Sigmoid colon (tissue), 7 donors: Measurements from ENCODE around the gene NBAS. TPM values are rescaled to one million over a fixed set of nuclear protein-coding genes. Genes with fewer than 3 reads are reported as not detected.

ENCODE experiments used
- DNase-seq: peaks from one replicate; pipeline ENCODE4 v3.0.0-alpha.2; 2019
- H3K27ac ChIP-seq, 4 donors: fragments of 200-600 bp; sonication (generic); one replicate each; pipeline ENCODE4 v1.5.1; 2016 to 2019; ENCODE audit warnings: mild to moderate bottlenecking in 1 of 4
- H3K27me3 ChIP-seq, 3 donors: fragments of 200-600 bp; sonication (generic); one replicate each; pipeline ENCODE4 v1.5.1; 2019; ENCODE audit warnings: mild to moderate bottlenecking in 1 of 3
- H3K36me3 ChIP-seq, 4 donors: fragments of 200-600 bp; sonication (generic); one replicate each; pipeline ENCODE4 v1.5.1; 2016 to 2019
- H3K4me1 ChIP-seq, 4 donors: fragments of 200-600 bp; sonication (generic); one replicate each; pipeline ENCODE4 v1.5.1; 2017 to 2019
- H3K4me3 ChIP-seq, 4 donors: fragments of 200-600 bp; sonication (generic); one replicate each; pipeline ENCODE4 v1.5.1; 2017 to 2019; ENCODE audit warnings: mild to moderate bottlenecking in 2 of 4, moderate library complexity in 1 of 4
- H3K9me3 ChIP-seq, 4 donors: fragments of 200-600 bp in 3 of 4; sonication (generic) in 3 of 4; one replicate each; pipeline versions ENCODE4 v1.5.1 to v1.6.1; 2013 to 2019
- EP300 ChIP-seq, 4 donors: sonication (generic); formaldehyde crosslinking; IDR thresholded peaks; one replicate each; pipeline ENCODE4 v1.6.1; 2017; ENCODE audit warnings: antibody characterized with exemption in 4 of 4
- POLR2A ChIP-seq, 2 donors: fragments of 450-650 bp; IDR thresholded peaks; one replicate each; pipeline ENCODE4 v1.6.1; 2016; ENCODE audit warnings: antibody characterized with exemption in 2 of 2, mild to moderate bottlenecking in 2 of 2, moderate library complexity in 2 of 2
- POLR2AphosphoS5 ChIP-seq, 4 donors: sonication (generic); formaldehyde crosslinking; IDR thresholded peaks; one replicate each; pipeline ENCODE4 v1.6.1; 2017; ENCODE audit warnings: antibody characterized with exemption in 4 of 4
- WGBS, 2 donors: extraction: QIAGEN DNeasy Blood & Tissue Kit; methylation state at CpG; one replicate each; pipeline ENCODE4 v1.1.7; 2013; 5-methylcytosine and 5-hydroxymethylcytosine counted together
- intact Hi-C: fragments of 100-400 bp; cut with DNase I; formaldehyde crosslinking; loops from one replicate; pipeline ENCODE4 v1.15.1; 2023
- polyA plus RNA-seq, 3 donors: library from polyadenylated mRNA; stranded (reverse); fragments of 200-250 nt; gene quantifications; one replicate each; pipeline ENCODE4 v1.2.3, GENCODE V29; 2013
- total RNA-seq, 4 donors: library from RNA; depleted of rRNA; stranded (reverse); fragments of >200 nt; gene quantifications; one replicate each; pipeline ENCODE4 v1.1.0, GENCODE V29; 2016
- TF ChIP-seq, protein P1 (sequence below), 4 experiments: fragments of 450-650 bp in 3 of 4; fragments of 200-600 bp in 1 of 4; IDR thresholded peaks; one replicate each; pipeline ENCODE4 v1.5.1; 2016 to 2019; ENCODE audit warnings: antibody characterized with exemption in 4 of 4, mild to moderate bottlenecking in 3 of 4, moderate library complexity in 2 of 4
- donor health status: healthy with polysubstance abuse.
- donor health status: Bipolar disorder and iron deficiency.
- donor health status: healthy.

NBAS gene
- total and polyA plus RNA-seq, 7 donors, result 3.9 to 53.2 (median 41.9) TPM

DNA sequence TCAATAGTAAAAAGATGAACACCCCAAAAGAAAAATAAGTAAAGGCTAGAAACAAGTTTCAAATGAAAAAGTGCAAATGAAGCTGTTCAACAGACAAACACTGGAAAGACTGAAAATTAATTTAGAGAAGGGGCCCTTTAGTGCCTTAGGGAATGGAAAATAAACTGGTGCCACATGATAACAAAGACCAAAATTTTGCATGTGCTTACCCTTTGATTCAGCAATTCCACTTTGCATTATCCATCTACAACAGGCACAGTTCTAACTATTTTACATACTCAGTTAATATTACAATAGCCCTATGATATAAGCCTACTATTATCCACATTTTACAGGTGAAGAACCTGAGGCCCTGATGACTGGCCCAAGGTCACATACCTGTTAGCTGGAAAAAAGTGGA lies 183.9 kb downstream of the NBAS start:
- Histone ChIP-seq H3K27ac (no peak overlapping the region), H3K4me3 (no peak overlapping the region), H3K9me3 (no peaks in the 10 kb centered on the region), H3K4me1 (no peaks in the 10 kb centered on the region), H3K27me3 (no peaks in the 10 kb centered on the region), H3K36me3 (peaks cover 0 to 48% (median 0%) of the 10 kb centered on the region in 4 donors)
- no peak for DNase-seq
- intact Hi-C loops, result no loop called here
- TF ChIP-seq, protein P1, sequence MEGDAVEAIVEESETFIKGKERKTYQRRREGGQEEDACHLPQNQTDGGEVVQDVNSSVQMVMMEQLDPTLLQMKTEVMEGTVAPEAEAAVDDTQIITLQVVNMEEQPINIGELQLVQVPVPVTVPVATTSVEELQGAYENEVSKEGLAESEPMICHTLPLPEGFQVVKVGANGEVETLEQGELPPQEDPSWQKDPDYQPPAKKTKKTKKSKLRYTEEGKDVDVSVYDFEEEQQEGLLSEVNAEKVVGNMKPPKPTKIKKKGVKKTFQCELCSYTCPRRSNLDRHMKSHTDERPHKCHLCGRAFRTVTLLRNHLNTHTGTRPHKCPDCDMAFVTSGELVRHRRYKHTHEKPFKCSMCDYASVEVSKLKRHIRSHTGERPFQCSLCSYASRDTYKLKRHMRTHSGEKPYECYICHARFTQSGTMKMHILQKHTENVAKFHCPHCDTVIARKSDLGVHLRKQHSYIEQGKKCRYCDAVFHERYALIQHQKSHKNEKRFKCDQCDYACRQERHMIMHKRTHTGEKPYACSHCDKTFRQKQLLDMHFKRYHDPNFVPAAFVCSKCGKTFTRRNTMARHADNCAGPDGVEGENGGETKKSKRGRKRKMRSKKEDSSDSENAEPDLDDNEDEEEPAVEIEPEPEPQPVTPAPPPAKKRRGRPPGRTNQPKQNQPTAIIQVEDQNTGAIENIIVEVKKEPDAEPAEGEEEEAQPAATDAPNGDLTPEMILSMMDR (IDR thresholded peaks at IDR 0.05), result no peak
- TF ChIP-seq EP300 (IDR thresholded peaks at IDR 0.05) (no peak), POLR2AphosphoS5 (IDR thresholded peaks at IDR 0.05) (no peak), POLR2A (IDR thresholded peaks at IDR 0.05) (no peak)

GRCh38 chr2:15372019-15372418 lies 189.1 kb downstream of the NBAS start:
- intact Hi-C loops, result no loop called here
- Histone ChIP-seq H3K27me3 (no peaks in the 10 kb centered on the region), H3K4me1 (no peaks in the 10 kb centered on the region), H3K4me3 (no peak overlapping the region), H3K9me3 (no peaks in the 10 kb centered on the region), H3K36me3 (peaks cover 0 to 36% (median 0%) of the 10 kb centered on the region in 4 donors), H3K27ac (no peak overlapping the region)
- WGBS, 2 donors, result 92 to 99% methylated on average over 1 of the region's 1 CpG
- DNase-seq, result no peak
- TF ChIP-seq POLR2A (IDR thresholded peaks at IDR 0.05) (no peak), POLR2AphosphoS5 (IDR thresholded peaks at IDR 0.05) (no peak), EP300 (IDR thresholded peaks at IDR 0.05) (no peak)
- TF ChIP-seq, protein P1 (IDR thresholded peaks at IDR 0.05), result no peak

DNA sequence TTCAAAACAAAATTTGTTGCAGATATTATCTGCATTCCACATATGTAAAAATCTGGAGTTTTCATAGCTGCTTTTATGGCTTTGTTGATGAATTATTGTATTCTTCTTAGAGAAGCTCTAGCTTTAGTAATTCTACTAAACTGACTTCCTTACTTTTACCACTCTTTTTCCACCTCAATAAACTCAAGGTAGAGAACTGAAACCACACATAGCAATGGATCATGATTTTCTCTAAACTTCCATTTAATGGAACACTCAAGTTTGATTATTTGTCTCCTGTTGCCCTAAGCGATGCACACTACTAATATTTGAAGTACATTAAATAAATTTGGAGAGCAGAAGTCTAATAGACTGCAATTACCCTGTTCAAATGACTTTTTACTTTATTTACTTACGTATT lies 192.0 kb downstream of the NBAS start:
- intact Hi-C loops, result no loop called here
- Histone ChIP-seq H3K27me3 (no peaks in the 10 kb centered on the region), H3K36me3 (peaks cover 0 to 35% (median 6%) of the 10 kb centered on the region in 4 donors), H3K9me3 (no peaks in the 10 kb centered on the region), H3K4me3 (no peak overlapping the region), H3K27ac (no peak overlapping the region), H3K4me1 (no peaks in the 10 kb centered on the region)
- TF ChIP-seq POLR2AphosphoS5 (IDR thresholded peaks at IDR 0.05), result no peak
- WGBS, 2 donors, result 98 to 99% methylated on average over 2 of the region's 2 CpGs
- DNase-seq, result no peak

- Histone ChIP-seq H3K27ac (no peak overlapping the region), H3K9me3 (no peaks in the 10 kb centered on the region), H3K27me3 (no peaks in the 10 kb centered on the region), H3K4me1 (no peaks in the 10 kb centered on the region), H3K4me3 (no peak overlapping the region), H3K36me3 (peaks cover 0 to 27% (median 8%) of the 10 kb centered on the region in 4 donors)
- no peak for TF ChIP-seq EP300 (IDR thresholded peaks at IDR 0.05)
- no peak for TF ChIP-seq POLR2A (IDR thresholded peaks at IDR 0.05)
- no peak for TF ChIP-seq POLR2AphosphoS5 (IDR thresholded peaks at IDR 0.05)
- TF ChIP-seq, protein P1 (IDR thresholded peaks at IDR 0.05), result no peak
- intact Hi-C loops, result no loop called here
- WGBS, 2 donors, result 89 to 97% methylated on average over 2 of the region's 2 CpGs
- no peak for DNase-seq
Measured at GRCh38 chr2:15367715-15368114, 193.4 kb downstream of the NBAS start.

- H3K9me3 ChIP-seq, result no peaks in the 10 kb centered on the region
- no peak for TF ChIP-seq EP300 (IDR thresholded peaks at IDR 0.05)
- no peak for TF ChIP-seq POLR2AphosphoS5 (IDR thresholded peaks at IDR 0.05)
- TF ChIP-seq POLR2A (IDR thresholded peaks at IDR 0.05), result no peak
- TF ChIP-seq, protein P1 (IDR thresholded peaks at IDR 0.05), result no peak
- H3K36me3 ChIP-seq, result peaks cover 0 to 28% (median 8%) of the 10 kb centered on the region in 4 donors
- intact Hi-C loops, result no loop called here
- DNase-seq, result no peak
- no peak overlapping the region for H3K27ac ChIP-seq
- WGBS, 2 donors, result 96 to 97% methylated on average over 3 of the region's 3 CpGs
- no peak overlapping the region for H3K4me3 ChIP-seq
- H3K4me1 ChIP-seq, result no peaks in the 10 kb centered on the region
- no peaks in the 10 kb centered on the region for H3K27me3 ChIP-seq
Measured at GRCh38 chr2:15367205-15367604, 193.9 kb downstream of the NBAS start.
